GM23338 (cell line): ENCODE results near the gene ITGAV. TPM values are rescaled to one million over a fixed set of nuclear protein-coding genes. Genes with fewer than 3 reads are reported as not detected.

Experiments used
- ATAC-seq: fragments of 200-7000 bp; cut with Tn5 transposase; 3 replicates; pipeline ENCODE4 v1.9.1; 2020
- DNase-seq: peaks from one replicate; pipeline ENCODE4 v3.0.0-alpha.2; 2015; ENCODE audit warnings: low spot score
- H2AFZ ChIP-seq: fragments of 200-600 bp; sonication (generic); 2 replicates; pipeline ENCODE4 v1.8.0; 2016; ENCODE audit warnings: antibody characterized with exemption, mild to moderate bottlenecking, moderate library complexity
- H3F3A ChIP-seq: fragments of 200-600 bp; sonication (generic); replicated peaks from 2 replicates; pipeline ENCODE4 v1.8.0; 2017; ENCODE audit warnings: antibody characterized with exemption, mixed run types, low read depth
- H3K27ac ChIP-seq: fragments of 200-600 bp; sonication (generic); 2 replicates; pipeline ENCODE4 v1.6.1; 2016; ENCODE audit warnings: low read depth
- H3K27me3 ChIP-seq: fragments of 200-600 bp; sonication (generic); 2 replicates; pipeline ENCODE4 v1.8.0; 2016; ENCODE audit warnings: mild to moderate bottlenecking, mixed run types, moderate library complexity; ENCODE audit not compliant: insufficient read depth
- H3K36me3 ChIP-seq: fragments of 200-600 bp; sonication (generic); 2 replicates; pipeline ENCODE4 v1.8.0; 2016; ENCODE audit warnings: mild to moderate bottlenecking; ENCODE audit not compliant: insufficient read depth
- H3K4me1 ChIP-seq: fragments of 200-600 bp; sonication (generic); 2 replicates; pipeline ENCODE4 v1.8.0; 2016; ENCODE audit warnings: mild to moderate bottlenecking, moderate library complexity; ENCODE audit not compliant: insufficient read depth
- H3K4me2 ChIP-seq: fragments of 200-600 bp; sonication (generic); 2 replicates; pipeline ENCODE4 v1.7.1; 2017; ENCODE audit warnings: mixed run types
- H3K4me3 ChIP-seq: fragments of 200-600 bp; sonication (generic); 2 replicates; pipeline ENCODE4 v1.6.1; 2016; ENCODE audit warnings: mixed run types
- H3K79me2 ChIP-seq: fragments of 200-600 bp; sonication (generic); replicated peaks from 2 replicates; pipeline ENCODE4 v1.8.0; 2017; ENCODE audit warnings: mild to moderate bottlenecking; ENCODE audit not compliant: insufficient read depth
- H3K9me2 ChIP-seq: fragments of 200-600 bp; sonication (generic); 2 replicates; pipeline ENCODE4 v1.8.0; 2017; ENCODE audit not compliant: insufficient read depth
- H4K20me1 ChIP-seq: fragments of 200-600 bp; sonication (generic); replicated peaks from 2 replicates; pipeline ENCODE4 v1.8.0; 2017; ENCODE audit warnings: mild to moderate bottlenecking; ENCODE audit not compliant: insufficient read depth
- H3K27ac Mint-ChIP-seq: 2 replicates; pipeline ENCODE4 v1.8.0; 2020; ENCODE audit warnings: inconsistent platforms, mild to moderate bottlenecking, moderate library complexity, mixed read lengths
- H3K27me3 Mint-ChIP-seq: 3 replicates; pipeline ENCODE4 v1.8.0; 2022; ENCODE audit warnings: low read depth, mild to moderate bottlenecking, moderate library complexity, mixed read lengths, inconsistent platforms; ENCODE audit not compliant: insufficient read depth, poor library complexity
- H3K36me3 Mint-ChIP-seq: 3 replicates; pipeline ENCODE4 v1.8.0; 2021; ENCODE audit warnings: low read depth, mild to moderate bottlenecking, inconsistent platforms, moderate library complexity, mixed read lengths
- H3K4me1 Mint-ChIP-seq: 3 replicates; pipeline ENCODE4 v1.8.0; 2020; ENCODE audit warnings: mild to moderate bottlenecking, inconsistent platforms, mixed read lengths
- H3K4me3 Mint-ChIP-seq: 3 replicates; pipeline ENCODE4 v1.8.0; 2021; ENCODE audit warnings: moderate library complexity, mild to moderate bottlenecking, inconsistent platforms, mixed read lengths
- H3K9me3 Mint-ChIP-seq: 3 replicates; pipeline ENCODE4 v1.8.0; 2020; ENCODE audit warnings: moderate library complexity, mild to moderate bottlenecking, inconsistent platforms, mixed read lengths
- CREB1 ChIP-seq: fragments of 250-450 bp; sonication (Bioruptor Pico); IDR thresholded peaks from 2 replicates; pipeline ENCODE4 v1.5.0; 2020; ENCODE audit warnings: low read depth, mild to moderate bottlenecking, moderate library complexity
- EZH2 ChIP-seq: fragments of 200-600 bp; sonication (generic); IDR thresholded peaks from one replicate; pipeline ENCODE4 v1.8.0; 2017; ENCODE audit warnings: antibody characterized with exemption, mild to moderate bottlenecking, low read depth; ENCODE audit not compliant: unreplicated experiment
- EZH2phosphoT487 ChIP-seq: fragments of 200-600 bp; sonication (generic); IDR thresholded peaks from one replicate; pipeline ENCODE4 v1.8.1; 2018; ENCODE audit warnings: antibody characterized with exemption; ENCODE audit not compliant: unreplicated experiment
- JUNB ChIP-seq: IDR thresholded peaks from one replicate; pipeline ENCODE4 v1.6.1; 2016; ENCODE audit warnings: antibody characterized with exemption; ENCODE audit not compliant: unreplicated experiment
- NANOG ChIP-seq: IDR thresholded peaks from 2 replicates; pipeline ENCODE4 v1.6.1; 2016; ENCODE audit warnings: antibody characterized with exemption, borderline replicate concordance
- POLR2AphosphoS5 ChIP-seq: IDR thresholded peaks from 2 replicates; pipeline ENCODE4 v1.6.1; 2016; ENCODE audit warnings: antibody characterized with exemption, low read depth
- STAT1 ChIP-seq: IDR thresholded peaks from one replicate; pipeline ENCODE4 v1.6.1; 2016; ENCODE audit warnings: antibody characterized with exemption; ENCODE audit not compliant: unreplicated experiment
- ZNF114 ChIP-seq: fragments of 250-450 bp; sonication (Bioruptor Pico); IDR thresholded peaks from 2 replicates; pipeline ENCODE4 v1.5.0; 2020; ENCODE audit warnings: mild to moderate bottlenecking, moderate library complexity
- ZNF331 ChIP-seq: fragments of 250-450 bp; sonication (Bioruptor Pico); IDR thresholded peaks from 2 replicates; pipeline ENCODE4 v1.5.0; 2020; ENCODE audit warnings: low read depth, mild to moderate bottlenecking, moderate library complexity
- polyA plus RNA-seq: library from polyadenylated mRNA; unstranded; fragments of >200 nt; fragmentation: Nextera tagmentation; extraction: Ambion mirVana; gene quantifications from 2 replicates; pipeline ENCODE4 v1.2.1, GENCODE V29; 2016
- total RNA-seq: library from RNA; depleted of rRNA; stranded (reverse); fragments of >200 nt; shearing (Covaris generic); gene quantifications from 2 replicates; pipeline ENCODE4 v1.2.3, GENCODE V29; 2014
- TF ChIP-seq, protein P1 (sequence below): fragments of 250-450 bp; sonication (Bioruptor Pico); IDR thresholded peaks from 2 replicates; pipeline ENCODE4 v1.5.0; 2020; ENCODE audit warnings: mild to moderate bottlenecking, moderate library complexity
- TF ChIP-seq, protein P2 (sequence below), 2 experiments: fragments of 200-600 bp in 1 of 2; sonication (generic) in 1 of 2; conservative IDR thresholded peaks; 2 replicates each; pipeline versions ENCODE4 v1.5.1 to v1.6.1; 2016 to 2017; ENCODE audit warnings: antibody characterized with exemption in 2 of 2, low read depth in 2 of 2, mild to moderate bottlenecking in 2 of 2, moderate library complexity in 1 of 2
- TF ChIP-seq, protein P3 (sequence below): IDR thresholded peaks from one replicate; pipeline ENCODE4 v1.6.1; 2018; ENCODE audit warnings: antibody characterized with exemption; ENCODE audit not compliant: unreplicated experiment
- TF ChIP-seq, protein P4 (sequence below): IDR thresholded peaks from 2 replicates; pipeline ENCODE4 v1.6.1; 2016; ENCODE audit warnings: antibody characterized with exemption

ITGAV gene
- total and polyA plus RNA-seq, 2 experiments from 2014 or later, result 9.1 to 56.5 TPM

DNA sequence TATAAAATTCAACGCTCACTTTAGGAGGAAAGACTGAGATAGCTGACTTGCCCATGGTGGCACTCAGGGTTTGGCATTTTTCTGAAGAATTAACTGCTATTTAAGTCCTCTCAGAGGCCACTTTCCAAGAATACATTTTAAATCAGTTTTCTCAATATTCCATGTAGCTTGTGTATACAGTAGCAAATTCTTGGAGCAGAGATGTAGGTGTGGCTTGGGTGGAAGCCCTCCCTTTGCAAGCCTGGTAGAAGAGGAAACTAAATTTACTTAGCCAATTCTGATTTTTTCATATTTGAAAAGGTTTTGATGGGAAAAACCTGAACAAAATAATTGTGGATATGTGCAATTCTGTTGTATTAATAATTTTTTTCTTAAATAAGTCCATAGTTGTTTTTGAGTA lies 14.0 kb upstream of the ITGAV start:
- H3K9me2 ChIP-seq, result no peaks in the 10 kb centered on the region
- H3K4me1 ChIP-seq, result 0 out of 2 replicates have a peak, but pooled peaks cover 1% of the 10 kb centered on the region
- ATAC-seq (no peak), DNase-seq (no peak)
- no peak overlapping the region for H3K4me2 ChIP-seq
- no peaks in the 10 kb centered on the region for H3F3A ChIP-seq
- H3K27me3 ChIP-seq, result no peaks in the 10 kb centered on the region
- no peak overlapping the region for H3K4me3 Mint-ChIP-seq
- H3K27me3 Mint-ChIP-seq, result peaks cover 2% of the 10 kb centered on the region
- TF ChIP-seq STAT1 (no peak), JUNB (no peak), NANOG (no peak), POLR2AphosphoS5 (no peak), EZH2phosphoT487 (no peak), ZNF331 (no peak), EZH2 (no peak), CREB1 (CRISPR knock-in tag) (no peak), ZNF114 (CRISPR knock-in tag) (no peak)
- TF ChIP-seq, protein P1, sequence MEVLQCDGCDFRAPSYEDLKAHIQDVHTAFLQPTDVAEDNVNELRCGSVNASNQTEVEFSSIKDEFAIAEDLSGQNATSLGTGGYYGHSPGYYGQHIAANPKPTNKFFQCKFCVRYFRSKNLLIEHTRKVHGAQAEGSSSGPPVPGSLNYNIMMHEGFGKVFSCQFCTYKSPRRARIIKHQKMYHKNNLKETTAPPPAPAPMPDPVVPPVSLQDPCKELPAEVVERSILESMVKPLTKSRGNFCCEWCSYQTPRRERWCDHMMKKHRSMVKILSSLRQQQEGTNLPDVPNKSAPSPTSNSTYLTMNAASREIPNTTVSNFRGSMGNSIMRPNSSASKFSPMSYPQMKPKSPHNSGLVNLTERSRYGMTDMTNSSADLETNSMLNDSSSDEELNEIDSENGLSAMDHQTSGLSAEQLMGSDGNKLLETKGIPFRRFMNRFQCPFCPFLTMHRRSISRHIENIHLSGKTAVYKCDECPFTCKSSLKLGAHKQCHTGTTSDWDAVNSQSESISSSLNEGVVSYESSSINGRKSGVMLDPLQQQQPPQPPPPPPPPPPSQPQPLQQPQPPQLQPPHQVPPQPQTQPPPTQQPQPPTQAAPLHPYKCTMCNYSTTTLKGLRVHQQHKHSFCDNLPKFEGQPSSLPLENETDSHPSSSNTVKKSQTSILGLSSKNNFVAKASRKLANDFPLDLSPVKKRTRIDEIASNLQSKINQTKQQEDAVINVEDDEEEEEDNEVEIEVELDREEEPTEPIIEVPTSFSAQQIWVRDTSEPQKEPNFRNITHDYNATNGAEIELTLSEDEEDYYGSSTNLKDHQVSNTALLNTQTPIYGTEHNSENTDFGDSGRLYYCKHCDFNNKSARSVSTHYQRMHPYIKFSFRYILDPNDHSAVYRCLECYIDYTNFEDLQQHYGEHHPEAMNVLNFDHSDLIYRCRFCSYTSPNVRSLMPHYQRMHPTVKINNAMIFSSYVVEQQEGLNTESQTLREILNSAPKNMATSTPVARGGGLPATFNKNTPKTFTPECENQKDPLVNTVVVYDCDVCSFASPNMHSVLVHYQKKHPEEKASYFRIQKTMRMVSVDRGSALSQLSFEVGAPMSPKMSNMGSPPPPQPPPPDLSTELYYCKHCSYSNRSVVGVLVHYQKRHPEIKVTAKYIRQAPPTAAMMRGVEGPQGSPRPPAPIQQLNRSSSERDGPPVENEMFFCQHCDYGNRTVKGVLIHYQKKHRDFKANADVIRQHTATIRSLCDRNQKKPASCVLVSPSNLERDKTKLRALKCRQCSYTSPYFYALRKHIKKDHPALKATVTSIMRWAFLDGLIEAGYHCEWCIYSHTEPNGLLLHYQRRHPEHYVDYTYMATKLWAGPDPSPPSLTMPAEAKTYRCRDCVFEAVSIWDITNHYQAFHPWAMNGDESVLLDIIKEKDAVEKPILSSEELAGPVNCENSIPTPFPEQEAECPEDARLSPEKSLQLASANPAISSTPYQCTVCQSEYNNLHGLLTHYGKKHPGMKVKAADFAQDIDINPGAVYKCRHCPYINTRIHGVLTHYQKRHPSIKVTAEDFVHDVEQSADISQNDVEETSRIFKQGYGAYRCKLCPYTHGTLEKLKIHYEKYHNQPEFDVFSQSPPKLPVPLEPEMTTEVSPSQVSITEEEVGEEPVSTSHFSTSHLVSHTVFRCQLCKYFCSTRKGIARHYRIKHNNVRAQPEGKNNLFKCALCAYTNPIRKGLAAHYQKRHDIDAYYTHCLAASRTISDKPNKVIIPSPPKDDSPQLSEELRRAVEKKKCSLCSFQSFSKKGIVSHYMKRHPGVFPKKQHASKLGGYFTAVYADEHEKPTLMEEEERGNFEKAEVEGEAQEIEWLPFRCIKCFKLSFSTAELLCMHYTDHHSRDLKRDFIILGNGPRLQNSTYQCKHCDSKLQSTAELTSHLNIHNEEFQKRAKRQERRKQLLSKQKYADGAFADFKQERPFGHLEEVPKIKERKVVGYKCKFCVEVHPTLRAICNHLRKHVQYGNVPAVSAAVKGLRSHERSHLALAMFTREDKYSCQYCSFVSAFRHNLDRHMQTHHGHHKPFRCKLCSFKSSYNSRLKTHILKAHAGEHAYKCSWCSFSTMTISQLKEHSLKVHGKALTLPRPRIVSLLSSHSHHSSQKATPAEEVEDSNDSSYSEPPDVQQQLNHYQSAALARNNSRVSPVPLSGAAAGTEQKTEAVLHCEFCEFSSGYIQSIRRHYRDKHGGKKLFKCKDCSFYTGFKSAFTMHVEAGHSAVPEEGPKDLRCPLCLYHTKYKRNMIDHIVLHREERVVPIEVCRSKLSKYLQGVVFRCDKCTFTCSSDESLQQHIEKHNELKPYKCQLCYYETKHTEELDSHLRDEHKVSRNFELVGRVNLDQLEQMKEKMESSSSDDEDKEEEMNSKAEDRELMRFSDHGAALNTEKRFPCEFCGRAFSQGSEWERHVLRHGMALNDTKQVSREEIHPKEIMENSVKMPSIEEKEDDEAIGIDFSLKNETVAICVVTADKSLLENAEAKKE (CRISPR knock-in tag), result no peak
- TF ChIP-seq, protein P2, sequence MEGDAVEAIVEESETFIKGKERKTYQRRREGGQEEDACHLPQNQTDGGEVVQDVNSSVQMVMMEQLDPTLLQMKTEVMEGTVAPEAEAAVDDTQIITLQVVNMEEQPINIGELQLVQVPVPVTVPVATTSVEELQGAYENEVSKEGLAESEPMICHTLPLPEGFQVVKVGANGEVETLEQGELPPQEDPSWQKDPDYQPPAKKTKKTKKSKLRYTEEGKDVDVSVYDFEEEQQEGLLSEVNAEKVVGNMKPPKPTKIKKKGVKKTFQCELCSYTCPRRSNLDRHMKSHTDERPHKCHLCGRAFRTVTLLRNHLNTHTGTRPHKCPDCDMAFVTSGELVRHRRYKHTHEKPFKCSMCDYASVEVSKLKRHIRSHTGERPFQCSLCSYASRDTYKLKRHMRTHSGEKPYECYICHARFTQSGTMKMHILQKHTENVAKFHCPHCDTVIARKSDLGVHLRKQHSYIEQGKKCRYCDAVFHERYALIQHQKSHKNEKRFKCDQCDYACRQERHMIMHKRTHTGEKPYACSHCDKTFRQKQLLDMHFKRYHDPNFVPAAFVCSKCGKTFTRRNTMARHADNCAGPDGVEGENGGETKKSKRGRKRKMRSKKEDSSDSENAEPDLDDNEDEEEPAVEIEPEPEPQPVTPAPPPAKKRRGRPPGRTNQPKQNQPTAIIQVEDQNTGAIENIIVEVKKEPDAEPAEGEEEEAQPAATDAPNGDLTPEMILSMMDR (conservative IDR thresholded peaks at IDR 0.05; ENCODE audit: low read depth in 2 of 2), result no peak
- TF ChIP-seq, protein P3, sequence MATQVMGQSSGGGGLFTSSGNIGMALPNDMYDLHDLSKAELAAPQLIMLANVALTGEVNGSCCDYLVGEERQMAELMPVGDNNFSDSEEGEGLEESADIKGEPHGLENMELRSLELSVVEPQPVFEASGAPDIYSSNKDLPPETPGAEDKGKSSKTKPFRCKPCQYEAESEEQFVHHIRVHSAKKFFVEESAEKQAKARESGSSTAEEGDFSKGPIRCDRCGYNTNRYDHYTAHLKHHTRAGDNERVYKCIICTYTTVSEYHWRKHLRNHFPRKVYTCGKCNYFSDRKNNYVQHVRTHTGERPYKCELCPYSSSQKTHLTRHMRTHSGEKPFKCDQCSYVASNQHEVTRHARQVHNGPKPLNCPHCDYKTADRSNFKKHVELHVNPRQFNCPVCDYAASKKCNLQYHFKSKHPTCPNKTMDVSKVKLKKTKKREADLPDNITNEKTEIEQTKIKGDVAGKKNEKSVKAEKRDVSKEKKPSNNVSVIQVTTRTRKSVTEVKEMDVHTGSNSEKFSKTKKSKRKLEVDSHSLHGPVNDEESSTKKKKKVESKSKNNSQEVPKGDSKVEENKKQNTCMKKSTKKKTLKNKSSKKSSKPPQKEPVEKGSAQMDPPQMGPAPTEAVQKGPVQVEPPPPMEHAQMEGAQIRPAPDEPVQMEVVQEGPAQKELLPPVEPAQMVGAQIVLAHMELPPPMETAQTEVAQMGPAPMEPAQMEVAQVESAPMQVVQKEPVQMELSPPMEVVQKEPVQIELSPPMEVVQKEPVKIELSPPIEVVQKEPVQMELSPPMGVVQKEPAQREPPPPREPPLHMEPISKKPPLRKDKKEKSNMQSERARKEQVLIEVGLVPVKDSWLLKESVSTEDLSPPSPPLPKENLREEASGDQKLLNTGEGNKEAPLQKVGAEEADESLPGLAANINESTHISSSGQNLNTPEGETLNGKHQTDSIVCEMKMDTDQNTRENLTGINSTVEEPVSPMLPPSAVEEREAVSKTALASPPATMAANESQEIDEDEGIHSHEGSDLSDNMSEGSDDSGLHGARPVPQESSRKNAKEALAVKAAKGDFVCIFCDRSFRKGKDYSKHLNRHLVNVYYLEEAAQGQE, result no peak
- TF ChIP-seq, protein P4, sequence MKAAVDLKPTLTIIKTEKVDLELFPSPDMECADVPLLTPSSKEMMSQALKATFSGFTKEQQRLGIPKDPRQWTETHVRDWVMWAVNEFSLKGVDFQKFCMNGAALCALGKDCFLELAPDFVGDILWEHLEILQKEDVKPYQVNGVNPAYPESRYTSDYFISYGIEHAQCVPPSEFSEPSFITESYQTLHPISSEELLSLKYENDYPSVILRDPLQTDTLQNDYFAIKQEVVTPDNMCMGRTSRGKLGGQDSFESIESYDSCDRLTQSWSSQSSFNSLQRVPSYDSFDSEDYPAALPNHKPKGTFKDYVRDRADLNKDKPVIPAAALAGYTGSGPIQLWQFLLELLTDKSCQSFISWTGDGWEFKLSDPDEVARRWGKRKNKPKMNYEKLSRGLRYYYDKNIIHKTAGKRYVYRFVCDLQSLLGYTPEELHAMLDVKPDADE, result no peak
- no peak overlapping the region for H2AFZ ChIP-seq
- H3K4me1 Mint-ChIP-seq, result peaks cover 4% of the 10 kb centered on the region; the same call in 2 of the 3 replicates
- H4K20me1 ChIP-seq, result no peaks in the 10 kb centered on the region
- no peaks in the 10 kb centered on the region for H3K36me3 ChIP-seq
- H3K9me3 Mint-ChIP-seq, result no peaks in the 10 kb centered on the region
- H3K79me2 ChIP-seq, result no peaks in the 10 kb centered on the region
- no peak overlapping the region for H3K27ac ChIP-seq
- no peak overlapping the region for H3K4me3 ChIP-seq
- no peaks in the 10 kb centered on the region for H3K36me3 Mint-ChIP-seq
- H3K27ac Mint-ChIP-seq, result no peak overlapping the region
